Lung (tissue), 12 donors: ENCODE measurements around the gene DNAL4. TPM values are rescaled to one million over a fixed set of nuclear protein-coding genes. Genes with fewer than 3 reads are reported as not detected.

Source experiments
- ATAC-seq: fragments of 200-7000 bp; cut with Tn5 transposase; one replicate; pipeline ENCODE4 v1.9.1; 2020; ENCODE audit warnings: moderate number of reproducible peaks; ENCODE audit not compliant: insufficient read depth, low FRiP score
- DNase-seq, 3 donors: peaks; one replicate each; pipeline ENCODE4 v3.0.0-alpha.2; 2013 to 2017
- H3K27ac ChIP-seq, 2 donors: one replicate each; pipeline ENCODE4 v1.5.1; 2013; ENCODE audit warnings: mild to moderate bottlenecking in 2 of 2, moderate library complexity in 2 of 2, control low read depth in 1 of 2, inconsistent platforms in 1 of 2, low read depth in 1 of 2, low read length in 1 of 2
- H3K27me3 ChIP-seq, 3 donors: one replicate each; pipeline ENCODE4 v1.5.1; 2013; ENCODE audit warnings: low read length in 2 of 3; ENCODE audit not compliant: control insufficient read depth in 3 of 3, insufficient read depth in 3 of 3
- H3K36me3 ChIP-seq, 4 donors: one replicate each; pipeline ENCODE4 v1.5.1; 2013; ENCODE audit warnings: low read length in 4 of 4, mild to moderate bottlenecking in 1 of 4, moderate library complexity in 1 of 4; ENCODE audit not compliant: control insufficient read depth in 4 of 4, insufficient read depth in 4 of 4
- H3K4me1 ChIP-seq, 5 donors: one replicate each; pipeline ENCODE4 v1.5.1; 2013; ENCODE audit warnings: low read length in 5 of 5, mild to moderate bottlenecking in 2 of 5, moderate library complexity in 1 of 5; ENCODE audit not compliant: control insufficient read depth in 5 of 5, insufficient read depth in 5 of 5
- H3K4me3 ChIP-seq: one replicate; pipeline ENCODE4 v1.5.1; 2013; ENCODE audit warnings: mild to moderate bottlenecking, control low read depth, moderate library complexity
- H3K9ac ChIP-seq, 2 donors: one replicate each; pipeline ENCODE4 v1.5.1; 2013; ENCODE audit warnings: low read length in 2 of 2, control low read depth in 1 of 2; ENCODE audit not compliant: insufficient read depth in 1 of 2
- H3K9me3 ChIP-seq, 4 donors: one replicate each; pipeline ENCODE4 v1.5.1; 2013; ENCODE audit warnings: low read length in 3 of 4, mild to moderate bottlenecking in 1 of 4, moderate library complexity in 1 of 4; ENCODE audit not compliant: control insufficient read depth in 4 of 4, insufficient read depth in 3 of 4
- whole genome bisulfite sequencing, 2 donors: extraction: QIAGEN DNeasy Blood & Tissue Kit; methylation state at CpG; one replicate each; pipeline ENCODE4 v1.1.7; 2013; 5-methylcytosine and 5-hydroxymethylcytosine counted together
- polyA plus RNA-seq, 2 donors: library from polyadenylated mRNA; stranded (reverse); fragments of 200-250 nt; gene quantifications; one replicate each; pipeline ENCODE4 v1.2.1, GENCODE V29; 2013
- total RNA-seq, 2 donors: library from RNA; depleted of rRNA in 1 of 2; stranded (reverse); fragments of >200 nt in 1 of 2; gene quantifications; one replicate each; pipeline ENCODE4 v1.2.1, GENCODE V29; 2014 to 2021
- TF ChIP-seq, protein P1 (sequence below): IDR thresholded peaks from 2 replicates; pipeline ENCODE4 v1.5.1; 2012; ENCODE audit warnings: mild to moderate bottlenecking; ENCODE audit errors: control extremely low read depth, extremely low read depth
- donor health status: control.
- donor health status: control.
- donor health status: Bipolar disorder and iron deficiency.
- donor health status: healthy.
- donor health status: DM: yes; HTN: yes; CAD: no.

Gene DNAL4
- total and polyA plus RNA-seq, 4 donors, result 22.2 to 29.0 (median 26.3) TPM

DNA sequence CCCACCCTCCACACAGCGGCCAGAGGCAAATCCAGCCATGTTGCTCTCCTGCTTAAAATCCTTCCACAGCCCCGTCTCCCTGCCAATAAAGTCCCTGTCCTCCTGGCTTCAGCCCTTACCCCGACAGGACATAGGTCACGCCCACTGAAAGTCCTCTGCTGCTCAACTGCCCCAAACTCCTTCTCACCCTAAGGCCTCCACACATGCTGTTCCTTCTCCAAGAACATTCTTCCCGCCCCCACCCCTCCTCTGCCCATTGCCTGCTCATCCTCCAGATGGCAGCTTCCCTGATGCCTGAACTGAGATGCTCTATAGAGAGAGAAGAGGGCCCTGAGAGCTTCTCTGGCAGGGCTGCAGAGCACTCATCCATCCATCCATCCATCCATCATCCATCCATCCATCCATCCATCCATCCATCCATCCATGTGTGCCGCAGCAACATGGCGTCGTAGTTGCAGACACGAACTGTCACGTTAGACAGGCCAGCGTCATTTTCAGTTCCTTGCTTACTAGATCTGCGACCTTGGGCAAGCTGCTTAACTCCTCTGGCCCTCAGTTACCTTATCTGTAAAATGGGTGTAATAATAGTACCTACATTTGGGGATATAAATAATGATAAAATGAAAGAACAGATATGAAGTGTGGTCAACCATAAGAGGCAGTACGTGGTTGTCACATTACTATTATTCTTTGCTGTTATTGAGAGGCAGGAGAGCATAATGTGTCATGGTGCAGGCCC lies 40.4 kb upstream of the DNAL4 start:
- H3K27me3 ChIP-seq, result no peaks in the 10 kb centered on the region
- WGBS, 2 donors, result 85 to 92% methylated on average over 13 of the region's 13 CpGs
- no peak overlapping the region for H3K9ac ChIP-seq
- no peak overlapping the region for H3K27ac ChIP-seq
- ATAC-seq (no peak), DNase-seq (no peak)
- H3K9me3 ChIP-seq, result no peaks in the 10 kb centered on the region
- no peak overlapping the region for H3K4me3 ChIP-seq
- no peaks in the 10 kb centered on the region for H3K36me3 ChIP-seq
- TF ChIP-seq, protein P1, sequence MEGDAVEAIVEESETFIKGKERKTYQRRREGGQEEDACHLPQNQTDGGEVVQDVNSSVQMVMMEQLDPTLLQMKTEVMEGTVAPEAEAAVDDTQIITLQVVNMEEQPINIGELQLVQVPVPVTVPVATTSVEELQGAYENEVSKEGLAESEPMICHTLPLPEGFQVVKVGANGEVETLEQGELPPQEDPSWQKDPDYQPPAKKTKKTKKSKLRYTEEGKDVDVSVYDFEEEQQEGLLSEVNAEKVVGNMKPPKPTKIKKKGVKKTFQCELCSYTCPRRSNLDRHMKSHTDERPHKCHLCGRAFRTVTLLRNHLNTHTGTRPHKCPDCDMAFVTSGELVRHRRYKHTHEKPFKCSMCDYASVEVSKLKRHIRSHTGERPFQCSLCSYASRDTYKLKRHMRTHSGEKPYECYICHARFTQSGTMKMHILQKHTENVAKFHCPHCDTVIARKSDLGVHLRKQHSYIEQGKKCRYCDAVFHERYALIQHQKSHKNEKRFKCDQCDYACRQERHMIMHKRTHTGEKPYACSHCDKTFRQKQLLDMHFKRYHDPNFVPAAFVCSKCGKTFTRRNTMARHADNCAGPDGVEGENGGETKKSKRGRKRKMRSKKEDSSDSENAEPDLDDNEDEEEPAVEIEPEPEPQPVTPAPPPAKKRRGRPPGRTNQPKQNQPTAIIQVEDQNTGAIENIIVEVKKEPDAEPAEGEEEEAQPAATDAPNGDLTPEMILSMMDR, result no peak
- peaks cover 0 to 21% (median 0%) of the 10 kb centered on the region in 5 donors for H3K4me1 ChIP-seq

- Histone ChIP-seq H3K9me3 (no peaks in the 10 kb centered on the region), H3K4me1 (peaks cover 0 to 16% (median 0%) of the 10 kb centered on the region in 5 donors), H3K4me3 (no peak overlapping the region), H3K27ac (no peak overlapping the region), H3K27me3 (no peaks in the 10 kb centered on the region), H3K9ac (no peak overlapping the region), H3K36me3 (no peaks in the 10 kb centered on the region)
- ATAC-seq (no peak), DNase-seq (no peak)
- TF ChIP-seq, protein P1, result no peak
- WGBS, 2 donors, result 77 to 82% methylated on average over 3 of the region's 3 CpGs
These were observed 39.1 kb upstream of the DNAL4 start for GRCh38 chr22:38833061-38833460.

DNA sequence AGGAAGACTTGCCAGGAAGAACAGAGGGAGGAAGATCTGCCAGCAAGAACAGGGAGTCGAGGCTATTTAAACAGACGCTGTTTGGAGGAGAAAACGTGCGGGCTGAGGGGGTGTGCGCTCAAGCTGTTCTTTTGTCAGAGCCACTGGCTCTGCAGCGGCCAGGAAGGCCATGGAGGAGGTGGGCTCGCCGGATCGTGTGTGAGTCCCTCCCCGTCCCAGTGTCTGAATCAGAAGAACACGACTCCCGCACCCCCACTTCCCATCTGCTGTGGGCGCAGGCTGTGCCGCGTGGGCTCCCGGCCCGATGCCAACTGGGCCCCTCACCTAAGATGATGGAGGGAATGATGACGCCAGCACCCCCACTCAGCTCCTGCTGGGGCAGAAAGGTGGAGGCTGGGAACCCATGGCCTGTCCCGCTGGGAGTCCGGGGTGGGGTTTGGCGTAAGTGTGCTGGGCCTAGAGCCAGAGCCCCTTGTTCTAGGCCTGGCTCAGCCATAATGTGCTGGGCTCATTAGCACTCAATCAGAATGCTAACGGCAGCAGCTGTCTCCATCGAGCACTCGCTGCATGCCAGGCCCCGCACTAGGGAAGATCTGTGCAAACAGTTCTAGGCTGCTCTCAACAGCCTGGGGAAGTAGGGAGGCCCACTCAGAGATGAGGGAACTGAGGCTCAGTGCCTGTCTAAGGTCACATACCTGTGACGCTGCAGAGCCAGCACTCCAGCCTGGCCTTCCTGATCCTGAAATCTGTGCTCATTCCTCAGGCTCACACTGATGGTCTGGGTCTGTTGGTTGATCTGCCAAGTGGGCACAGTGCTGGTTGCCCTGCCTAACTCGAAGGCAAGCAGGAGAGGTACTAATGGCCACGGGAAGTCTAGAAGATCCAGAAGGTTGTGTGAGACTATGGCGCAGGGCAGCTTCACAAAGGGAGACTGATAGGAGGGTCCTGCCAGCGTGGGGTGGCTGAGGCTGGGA lies 38.3 kb upstream of the DNAL4 start:
- ATAC-seq (no peak), DNase-seq (peak; percentile 75 to 86 (median 86))

More for the DNA sequence above, 38.3 kb upstream of the DNAL4 start:
- no peaks in the 10 kb centered on the region for H3K27me3 ChIP-seq
- 75 to 84% methylated on average over 30 of the region's 30 CpGs for WGBS, 2 donors
- no peak overlapping the region for H3K4me3 ChIP-seq
- peaks cover 0 to 16% (median 0%) of the 10 kb centered on the region in 5 donors for H3K4me1 ChIP-seq
- H3K9me3 ChIP-seq, result no peaks in the 10 kb centered on the region
- H3K27ac ChIP-seq, result no peak overlapping the region
- TF ChIP-seq, protein P1, result no peak
- no peaks in the 10 kb centered on the region for H3K36me3 ChIP-seq
- no peak overlapping the region for H3K9ac ChIP-seq
